IPS DF 4.7 (cell line): Measurements from ENCODE around the gene FAM221A.
"Not testable (repeated sequence)": the region's sequence is repeated elsewhere in the genome, so short reads cannot be mapped to it uniquely, and the experiment has no call there.

ENCODE experiments used
- DNase-seq: peaks from one replicate; pipeline ENCODE4 v3.0.0-alpha.2; 2013; ENCODE audit warnings: low spot score; ENCODE audit errors: extremely low read depth

FAM221A gene

GRCh38 chr7:23700046-23700445 is 20.0 kb downstream of the FAM221A start:
- DNase-seq, result no peak

DNA sequence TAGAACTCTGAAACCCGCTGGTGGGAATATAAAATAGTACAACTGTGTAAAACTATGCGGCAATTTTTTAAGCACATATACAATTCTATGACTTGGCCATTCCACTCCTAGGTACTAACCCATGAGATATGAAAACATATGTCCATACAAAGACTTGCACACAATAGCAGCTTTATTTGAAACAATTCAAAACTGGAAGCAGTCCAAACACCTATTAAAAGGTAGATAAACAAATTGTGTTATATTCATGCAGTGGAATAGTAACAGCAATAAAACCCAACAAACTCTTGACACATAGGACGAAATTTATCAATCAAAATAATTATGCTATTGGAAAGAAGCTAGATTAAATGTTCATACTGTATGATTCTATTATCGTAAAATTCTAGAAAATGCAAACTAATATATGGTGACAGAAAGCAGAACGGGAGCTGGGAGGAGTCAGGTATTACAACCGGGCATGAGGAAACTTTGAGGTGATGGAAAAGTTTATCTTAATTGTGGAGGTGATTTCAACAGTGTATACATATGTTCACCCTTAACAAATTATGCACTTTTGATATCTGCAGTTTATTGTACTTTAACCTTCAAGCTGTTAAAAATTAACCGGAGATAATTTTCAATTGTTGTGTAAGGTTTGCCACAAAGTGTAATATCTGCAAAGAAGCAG is 29.2 kb downstream of the FAM221A start:
- no peak for DNase-seq

GRCh38 chr7:23710000-23710399 is 30.0 kb downstream of the FAM221A start, which contains the start of gene STK31:
Gene STK31 (plus strand): TSS chr7:23710219. CDS start chr7:23710286, 67 bp downstream.
- no peak for DNase-seq

DNA sequence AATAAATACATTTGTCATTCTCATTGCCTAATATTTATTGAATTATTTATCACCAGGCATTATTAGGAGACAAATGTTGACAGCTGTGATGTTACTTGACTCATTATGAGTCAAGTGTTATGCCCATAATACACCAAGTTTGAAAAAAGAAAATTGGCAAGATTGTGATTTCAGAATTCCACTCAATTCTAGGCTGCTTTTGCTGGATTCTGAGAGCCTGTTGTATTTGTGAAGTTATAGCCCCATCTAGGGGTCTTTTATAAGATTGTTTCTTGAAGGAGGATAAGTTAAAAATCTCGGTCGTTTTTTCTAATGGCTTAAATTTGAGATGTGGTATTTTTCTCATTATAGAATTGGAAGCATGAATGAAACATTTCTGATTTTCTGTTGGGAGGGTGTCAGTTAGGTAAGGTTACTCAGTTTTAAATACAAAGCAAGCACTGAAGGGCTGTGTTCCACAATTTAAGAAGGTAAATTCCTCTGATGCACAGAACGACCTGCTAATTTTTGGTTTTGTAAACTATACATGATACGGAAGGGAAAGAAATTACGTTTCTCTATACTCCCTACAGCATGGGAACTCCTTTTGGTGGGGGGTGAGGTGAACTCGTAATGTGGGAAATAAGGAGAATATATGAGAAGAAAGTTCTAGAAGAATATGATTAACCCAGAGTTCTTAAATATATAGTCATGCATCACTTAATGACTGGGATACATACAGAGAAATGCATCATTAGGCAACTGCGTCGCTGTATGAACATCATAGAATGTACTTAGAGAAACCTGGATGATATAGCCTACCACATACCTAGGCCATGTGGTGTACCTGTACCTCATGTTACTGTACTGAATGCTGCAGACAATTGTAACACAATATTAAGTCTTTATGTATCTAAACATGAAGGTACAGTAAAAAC is 32.6 kb downstream of the FAM221A start:
- DNase-seq, result no peak

GRCh38 chr7:23713285-23714149 is 33.5 kb downstream of the FAM221A start:
- DNase-seq, result no peak

- DNase-seq, result no peak
Observed at GRCh38 chr7:23714150-23714464, 34.1 kb downstream of the FAM221A start.

DNA sequence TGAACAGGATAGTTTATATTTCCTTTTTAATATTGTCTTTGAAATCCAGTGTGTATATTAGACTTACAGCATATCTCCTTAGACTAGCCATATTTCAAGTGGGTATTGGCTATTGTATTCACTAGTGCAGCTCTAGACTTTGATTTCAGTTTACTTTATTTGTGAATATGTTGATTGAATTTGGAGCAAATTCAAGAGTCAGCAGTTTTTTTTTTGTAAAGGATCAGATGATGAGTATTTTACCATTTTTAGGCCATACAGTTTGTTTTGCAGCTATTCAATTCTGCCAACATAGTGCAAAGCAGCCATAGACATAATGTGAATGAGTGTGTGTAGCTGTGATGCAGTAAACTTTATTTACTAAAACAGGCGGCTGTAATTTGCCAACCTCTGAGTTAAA is 34.6 kb downstream of the FAM221A start:
- DNase-seq, result no peak

GRCh38 chr7:23715099-23715498 is 35.1 kb downstream of the FAM221A start:
- DNase-seq, result no peak

- no peak for DNase-seq
Observed at GRCh38 chr7:23717788-23718187, 37.8 kb downstream of the FAM221A start.

- no peak for DNase-seq
Observed at GRCh38 chr7:23721456-23721855, 41.5 kb downstream of the FAM221A start.

DNA sequence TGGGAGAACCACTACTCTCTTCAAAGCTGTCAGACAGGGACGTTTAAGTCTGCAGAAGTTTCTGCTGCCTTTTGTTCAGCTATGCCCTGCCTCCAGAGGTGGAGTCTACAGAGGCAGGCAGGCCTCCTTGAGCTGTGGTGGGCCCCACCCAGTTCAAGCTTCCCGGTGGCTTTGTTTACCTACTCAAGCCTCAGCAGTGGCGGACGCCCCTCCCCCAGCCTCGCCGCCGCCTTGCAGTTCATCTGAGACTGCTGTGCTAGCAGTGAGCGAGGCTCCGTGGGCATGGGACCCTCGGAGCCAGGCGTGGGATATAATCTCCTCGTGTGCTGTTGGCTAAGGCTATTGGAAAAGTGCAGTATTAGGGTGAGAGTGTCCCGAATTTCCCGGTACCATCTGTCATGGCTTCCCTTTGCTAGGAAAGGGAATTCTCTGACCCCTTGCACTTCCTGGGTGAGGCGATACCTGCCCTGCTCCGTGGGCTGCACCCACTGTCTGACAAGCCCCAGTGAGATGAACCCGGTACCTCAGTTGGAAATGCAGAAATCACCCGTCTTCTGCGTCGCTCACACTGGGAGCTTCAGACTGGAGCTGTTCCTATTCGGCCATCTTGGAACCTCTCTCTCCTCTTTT is 42.7 kb downstream of the FAM221A start:
- not testable (repeated sequence) for DNase-seq

- not testable (repeated sequence) for DNase-seq
Observed at GRCh38 chr7:23724113-23724512, 44.1 kb downstream of the FAM221A start.

GRCh38 chr7:23742051-23742450 is 62.1 kb downstream of the FAM221A start:
- no peak for DNase-seq

- no peak for DNase-seq
Observed at GRCh38 chr7:23743226-23743625, 63.2 kb downstream of the FAM221A start.

DNA sequence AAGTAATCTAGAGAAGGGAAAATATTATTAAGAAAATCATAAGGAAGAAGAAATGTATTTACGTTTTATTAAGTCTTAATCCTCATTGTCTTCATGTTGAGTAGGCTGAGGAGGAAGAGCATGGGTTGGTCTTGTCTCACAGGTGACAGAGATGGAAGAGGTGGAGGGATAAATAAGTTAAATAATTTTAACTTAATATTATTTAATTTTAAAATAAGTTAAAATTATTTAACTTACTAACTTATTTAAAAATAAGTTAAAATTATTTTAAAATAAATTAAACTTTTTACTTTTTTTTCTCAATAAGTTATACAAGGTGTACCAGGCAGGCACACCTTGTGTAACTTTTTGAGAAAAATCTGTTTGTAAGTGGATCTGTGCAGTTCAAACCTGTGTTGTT is 66.6 kb downstream of the FAM221A start:
- DNase-seq, result no peak

- DNase-seq, result no peak
Observed at GRCh38 chr7:23751852-23752251, 71.9 kb downstream of the FAM221A start.
